Measurements from ENCODE around the gene ZNF397.

ZNF397 gene

DNA sequence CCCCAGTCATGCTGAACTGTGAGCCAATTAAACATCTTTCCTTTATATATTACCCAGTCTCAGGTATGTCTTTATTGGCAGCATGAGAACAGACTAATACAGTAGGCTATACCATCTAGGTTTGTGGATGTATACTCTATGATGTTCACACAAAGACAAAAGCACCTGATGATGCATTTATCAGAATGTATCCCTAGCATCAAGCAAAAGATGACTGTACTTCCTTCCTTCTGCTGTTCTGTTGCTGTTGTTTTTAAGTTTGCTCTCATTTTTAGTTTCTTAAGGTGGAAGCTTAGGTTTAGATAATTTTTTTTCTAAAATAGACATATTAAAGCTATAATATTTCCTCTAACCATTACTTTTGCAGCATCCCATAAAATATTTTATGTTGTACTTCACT is 36.8 kb downstream of the ZNF397 start:
- TF ChIP-seq CTCF (IDR thresholded peaks at IDR 0.05; ENCODE audit: low read length, missing control alignments): no peak
- no peak for DNase-seq (ENCODE audit: low read depth)
- no peak overlapping the region for H3K4me3 ChIP-seq (replicated peaks; ENCODE audit: low read depth, low read length)

GRCh38 chr18:35278085-35278484 is 37.3 kb downstream of the ZNF397 start:
- no peak overlapping the region for H3K4me3 ChIP-seq (replicated peaks; ENCODE audit: low read depth, low read length)
- TF ChIP-seq CTCF (IDR thresholded peaks at IDR 0.05; ENCODE audit: low read length, missing control alignments): no peak
- no peak for DNase-seq (ENCODE audit: low read depth)

DNA sequence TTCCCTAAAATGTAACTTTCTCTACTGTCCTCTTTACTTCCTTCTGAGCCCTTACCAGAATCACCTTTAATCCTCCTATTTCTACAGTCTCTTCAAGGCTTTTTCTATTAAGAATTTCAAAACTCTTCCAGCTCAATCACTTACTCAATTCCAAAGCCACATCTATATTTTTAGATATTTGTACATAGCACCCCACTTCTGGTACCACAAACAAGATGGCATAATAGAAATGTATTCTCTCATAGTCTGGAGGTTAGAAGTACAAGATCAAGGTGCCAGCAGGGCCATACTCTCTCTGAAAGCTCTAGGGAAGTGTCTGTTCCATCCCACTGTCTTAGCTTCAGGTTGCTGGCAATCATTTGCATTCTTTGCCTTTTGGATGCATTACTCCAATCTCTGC is 38.1 kb downstream of the ZNF397 start:
- no peak for TF ChIP-seq CTCF (IDR thresholded peaks at IDR 0.05; ENCODE audit: low read length, missing control alignments)
- H3K4me3 ChIP-seq (replicated peaks; ENCODE audit: low read depth, low read length): no peak overlapping the region
- no peak for DNase-seq (ENCODE audit: low read depth)

DNA sequence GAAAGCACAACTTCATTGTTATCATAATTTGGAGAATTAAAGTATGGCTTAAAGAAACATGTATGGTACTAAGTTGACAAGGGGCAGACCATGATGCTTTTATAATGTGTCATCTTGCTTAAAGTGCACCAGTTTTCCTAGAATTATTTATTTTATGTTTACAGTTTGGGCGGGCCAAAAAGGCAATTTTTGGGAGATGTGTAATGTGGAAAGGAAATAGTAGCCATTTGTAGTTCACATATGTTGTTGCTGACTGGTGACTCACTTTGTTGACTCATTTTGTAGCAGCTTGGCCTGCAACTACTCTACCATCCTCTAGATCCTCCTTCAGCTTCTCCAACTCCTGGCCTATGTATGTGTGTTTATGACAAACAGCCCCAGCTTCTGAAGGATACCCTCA is 41.5 kb downstream of the ZNF397 start:
- no peak overlapping the region for H3K4me3 ChIP-seq (replicated peaks; ENCODE audit: low read depth, low read length)
- peak; percentile 81 for DNase-seq (ENCODE audit: low read depth)
- TF ChIP-seq CTCF (IDR thresholded peaks at IDR 0.05; ENCODE audit: low read length, missing control alignments): no peak

- no peak for TF ChIP-seq CTCF (IDR thresholded peaks at IDR 0.05; ENCODE audit: low read length, missing control alignments)
- no peak overlapping the region for H3K4me3 ChIP-seq (replicated peaks; ENCODE audit: low read depth, low read length)
- DNase-seq (ENCODE audit: low read depth): no peak
These were observed 43.3 kb downstream of the ZNF397 start for GRCh38 chr18:35283923-35284794.

- H3K4me3 ChIP-seq (replicated peaks; ENCODE audit: low read depth, low read length): no peak overlapping the region
- TF ChIP-seq CTCF (IDR thresholded peaks at IDR 0.05; ENCODE audit: low read length, missing control alignments): no peak
- no peak for DNase-seq (ENCODE audit: low read depth)
These were observed 44.0 kb downstream of the ZNF397 start for GRCh38 chr18:35284841-35285240.

GRCh38 chr18:35289293-35289692 is 48.5 kb downstream of the ZNF397 start:
- peak overlapping the region; percentile 63 for H3K4me3 ChIP-seq (replicated peaks; ENCODE audit: low read depth, low read length)
- peak; percentile 14 for DNase-seq (ENCODE audit: low read depth)
- no peak for TF ChIP-seq CTCF (IDR thresholded peaks at IDR 0.05; ENCODE audit: low read length, missing control alignments)
